Osteoblast (primary cell): ENCODE data around the gene HRH2. TPM values are rescaled to one million over a fixed set of nuclear protein-coding genes. Genes with fewer than 3 reads are reported as not detected.

Source experiments
- DNase-seq: peaks from one replicate; pipeline ENCODE4 v3.0.0; 2011; ENCODE audit warnings: low spot score, mixed read lengths; ENCODE audit not compliant: insufficient read length; ENCODE audit errors: missing footprints
- H2AFZ ChIP-seq: 2 replicates; pipeline ENCODE4 v1.6.0; 2011; ENCODE audit warnings: mild to moderate bottlenecking, low read length
- H3K27ac ChIP-seq: 2 replicates; pipeline ENCODE4 v1.5.1; 2011; ENCODE audit warnings: mild to moderate bottlenecking, low read depth, low read length, moderate library complexity
- H3K27me3 ChIP-seq: 2 replicates; pipeline ENCODE4 v1.6.0; 2012; ENCODE audit warnings: mild to moderate bottlenecking, control low read depth, inconsistent platforms, low read length, moderate library complexity; ENCODE audit not compliant: insufficient read depth
- H3K36me3 ChIP-seq: 2 replicates; pipeline ENCODE4 v1.5.1; 2011; ENCODE audit warnings: mild to moderate bottlenecking, low read length, control low read depth, moderate library complexity; ENCODE audit not compliant: insufficient read depth
- H3K4me1 ChIP-seq: 2 replicates; pipeline ENCODE4 v1.5.1; 2011; ENCODE audit warnings: mild to moderate bottlenecking, low read length, control low read depth, moderate library complexity; ENCODE audit not compliant: insufficient read depth
- H3K4me2 ChIP-seq: 2 replicates; pipeline ENCODE4 v1.6.0; 2011; ENCODE audit warnings: mild to moderate bottlenecking, low read length; ENCODE audit not compliant: insufficient read depth
- H3K4me3 ChIP-seq: fragments of 200-600 bp; sonication (generic); 3 replicates; pipeline ENCODE4 v1.5.1; 2012; ENCODE audit warnings: mild to moderate bottlenecking, low read length, inconsistent platforms; ENCODE audit not compliant: insufficient read depth
- H3K79me2 ChIP-seq: 2 replicates; pipeline ENCODE4 v1.6.0; 2012; ENCODE audit warnings: mild to moderate bottlenecking, low read length, control low read depth, inconsistent platforms; ENCODE audit not compliant: insufficient read depth
- H3K9me3 ChIP-seq: 2 replicates; pipeline ENCODE4 v1.5.1; 2011; ENCODE audit warnings: low read depth, low read length, control low read depth
- H4K20me1 ChIP-seq: 2 replicates; pipeline ENCODE4 v1.6.0; 2012; ENCODE audit warnings: mild to moderate bottlenecking, low read length, control low read depth; ENCODE audit not compliant: insufficient read depth
- CTCF ChIP-seq: IDR thresholded peaks from 2 replicates; pipeline ENCODE4 v1.5.1; 2011; ENCODE audit warnings: mild to moderate bottlenecking, low read depth, low read length, moderate library complexity; ENCODE audit errors: extremely low read depth
- total RNA-seq: library from RNA; depleted of rRNA; stranded (reverse); fragments of >200 nt; gene quantifications from 2 replicates; pipeline ENCODE4 v1.2.3, GENCODE V29; 2012

The HRH2 gene
- total RNA-seq, 1 donor: 0.36 TPM

GRCh38 chr5:175652741-175653663, 4.9 kb upstream of the HRH2 start:
- Histone ChIP-seq H3K36me3 (no peaks in the 10 kb centered on the region), H3K27ac (no peak overlapping the region), H3K27me3 (no peaks in the 10 kb centered on the region), H3K9me3 (no peaks in the 10 kb centered on the region), H3K4me2 (peak overlapping the region; percentile 36), H3K79me2 (no peaks in the 10 kb centered on the region), H4K20me1 (no peaks in the 10 kb centered on the region), H2AFZ (peak overlapping the region; percentile 84), H3K4me1 (peaks cover 6% of the 10 kb centered on the region), H3K4me3 (no peak overlapping the region)
- no peak for DNase-seq
- no peak for TF ChIP-seq CTCF

- H3K27ac ChIP-seq: no peak overlapping the region
- H4K20me1 ChIP-seq: no peaks in the 10 kb centered on the region
- no peak overlapping the region for H3K4me3 ChIP-seq
- no peak overlapping the region for H3K4me2 ChIP-seq
- H3K4me1 ChIP-seq: peaks cover 6% of the 10 kb centered on the region
- no peaks in the 10 kb centered on the region for H3K79me2 ChIP-seq
- TF ChIP-seq CTCF: no peak
- H3K9me3 ChIP-seq: no peaks in the 10 kb centered on the region
- H3K36me3 ChIP-seq: no peaks in the 10 kb centered on the region
- no peaks in the 10 kb centered on the region for H3K27me3 ChIP-seq
- no peak for DNase-seq
- H2AFZ ChIP-seq: peak overlapping the region; percentile 84
Measured at GRCh38 chr5:175653763-175654162, 4.1 kb upstream of the HRH2 start.

GRCh38 chr5:175654339-175654738, 3.5 kb upstream of the HRH2 start:
- H3K27ac ChIP-seq: no peak overlapping the region
- H4K20me1 ChIP-seq: no peaks in the 10 kb centered on the region
- peaks cover 6% of the 10 kb centered on the region for H3K4me1 ChIP-seq
- H3K9me3 ChIP-seq: no peaks in the 10 kb centered on the region
- no peak for DNase-seq
- H2AFZ ChIP-seq: no peak overlapping the region
- H3K27me3 ChIP-seq: no peaks in the 10 kb centered on the region
- H3K36me3 ChIP-seq: no peaks in the 10 kb centered on the region
- H3K4me2 ChIP-seq: no peak overlapping the region
- TF ChIP-seq CTCF: no peak
- no peak overlapping the region for H3K4me3 ChIP-seq
- H3K79me2 ChIP-seq: no peaks in the 10 kb centered on the region

GRCh38 chr5:175654807-175655206, 3.1 kb upstream of the HRH2 start:
- Histone ChIP-seq H4K20me1 (no peaks in the 10 kb centered on the region), H3K4me3 (no peak overlapping the region), H3K9me3 (no peaks in the 10 kb centered on the region), H3K27me3 (no peaks in the 10 kb centered on the region), H3K36me3 (no peaks in the 10 kb centered on the region), H3K27ac (no peak overlapping the region), H3K4me1 (peaks cover 6% of the 10 kb centered on the region), H2AFZ (no peak overlapping the region), H3K79me2 (no peaks in the 10 kb centered on the region), H3K4me2 (no peak overlapping the region)
- no peak for DNase-seq
- no peak for TF ChIP-seq CTCF
